WTC11 (cell line): ENCODE results near the gene NCS1. TPM values are rescaled to one million over a fixed set of nuclear protein-coding genes. Genes with fewer than 3 reads are reported as not detected.

Source experiments
- ATAC-seq: fragments of 200-7000 bp; cut with Tn5 transposase; 2 replicates; pipeline ENCODE4 v1.10.0; 2021; ENCODE audit warnings: mild to moderate bottlenecking, moderate library complexity
- CTCF ChIA-PET: fragments of 300-600 bp; sonication (Branson Sonifier 250); formaldehyde crosslinking; loops from one replicate; lab custom pipeline; 2021; ENCODE audit warnings: antibody characterized with exemption; lab: Charles Lee
- POLR2A ChIA-PET: fragments of 350-600 bp; sonication (Branson Sonifier 250); formaldehyde crosslinking; loops from one replicate; lab custom pipeline; 2021; ENCODE audit warnings: antibody characterized with exemption; lab: Charles Lee
- DNase-seq: peaks from one replicate; pipeline ENCODE4 v3.0.0; 2021; ENCODE audit warnings: low spot score
- H3K27ac Mint-ChIP-seq: 2 replicates; pipeline ENCODE4 v1.8.0; 2021; ENCODE audit warnings: mixed read lengths
- H3K27me3 Mint-ChIP-seq: 2 replicates; pipeline ENCODE4 v1.8.0; 2021; ENCODE audit warnings: low read depth, mild to moderate bottlenecking, moderate library complexity, mixed read lengths
- H3K36me3 Mint-ChIP-seq: 2 replicates; pipeline ENCODE4 v1.8.0; 2021; ENCODE audit warnings: mixed read lengths
- H3K4me1 Mint-ChIP-seq: 2 replicates; pipeline ENCODE4 v1.8.0; 2022; ENCODE audit warnings: mixed read lengths
- H3K4me3 Mint-ChIP-seq: 2 replicates; pipeline ENCODE4 v1.8.0; 2021; ENCODE audit warnings: mild to moderate bottlenecking, moderate library complexity, mixed read lengths
- H3K9me3 Mint-ChIP-seq: 2 replicates; pipeline ENCODE4 v1.8.0; 2021; ENCODE audit warnings: mixed read lengths
- AFF4 ChIP-seq: sonication (generic); formaldehyde crosslinking; IDR thresholded peaks from 2 replicates; pipeline ENCODE4 v1.8.1; 2023; ENCODE audit warnings: mild to moderate bottlenecking, missing genetic modification reagents, borderline replicate concordance
- E2F4 ChIP-seq: sonication (generic); formaldehyde crosslinking; IDR thresholded peaks from 2 replicates; pipeline ENCODE4 v1.8.1; 2022; ENCODE audit warnings: low read depth, mild to moderate bottlenecking, moderate library complexity, missing genetic modification reagents, borderline replicate concordance
- ELF4 ChIP-seq: sonication (generic); formaldehyde crosslinking; IDR thresholded peaks from 2 replicates; pipeline ENCODE4 v1.8.1; 2022; ENCODE audit warnings: low read depth, mild to moderate bottlenecking, moderate library complexity, missing genetic modification reagents
- FOXP4 ChIP-seq: sonication (generic); formaldehyde crosslinking; IDR thresholded peaks from 2 replicates; pipeline ENCODE4 v1.8.0; 2022; ENCODE audit warnings: mild to moderate bottlenecking, missing genetic modification reagents
- MXD4 ChIP-seq: fragments of 250-450 bp; sonication (Bioruptor Pico); IDR thresholded peaks from 2 replicates; pipeline ENCODE4 v1.8.0; 2021; ENCODE audit warnings: mild to moderate bottlenecking, moderate library complexity, borderline replicate concordance
- NFYB ChIP-seq: sonication (generic); formaldehyde crosslinking; conservative IDR thresholded peaks from 2 replicates; pipeline ENCODE4 v1.8.0; 2022; ENCODE audit warnings: low read depth, missing genetic modification reagents
- NR2C2 ChIP-seq: sonication (generic); formaldehyde crosslinking; IDR thresholded peaks from 2 replicates; pipeline ENCODE4 v1.8.0; 2022; ENCODE audit warnings: mild to moderate bottlenecking, missing genetic modification reagents
- OVOL2 ChIP-seq: fragments of 250-450 bp; sonication (Bioruptor Pico); IDR thresholded peaks from 2 replicates; pipeline ENCODE4 v1.9.0; 2021; ENCODE audit warnings: mild to moderate bottlenecking, borderline replicate concordance
- PREB ChIP-seq: sonication (generic); formaldehyde crosslinking; IDR thresholded peaks from 2 replicates; pipeline ENCODE4 v1.8.1; 2022; ENCODE audit warnings: mild to moderate bottlenecking, missing genetic modification reagents, moderate library complexity, borderline replicate concordance
- SMAD3 ChIP-seq: sonication (generic); formaldehyde crosslinking; IDR thresholded peaks from 2 replicates; pipeline ENCODE4 v1.8.0; 2022; ENCODE audit warnings: missing genetic modification reagents, mild to moderate bottlenecking, borderline replicate concordance
- ZBTB21 ChIP-seq: sonication (generic); formaldehyde crosslinking; IDR thresholded peaks from 2 replicates; pipeline ENCODE4 v1.8.1; 2023; ENCODE audit warnings: mild to moderate bottlenecking, missing genetic modification reagents, borderline replicate concordance
- ZNF138 ChIP-seq: sonication (generic); formaldehyde crosslinking; conservative IDR thresholded peaks from 2 replicates; pipeline ENCODE4 v1.8.1; 2022; ENCODE audit warnings: mild to moderate bottlenecking, moderate library complexity, missing genetic modification reagents
- ZNF263 ChIP-seq: sonication (generic); formaldehyde crosslinking; IDR thresholded peaks from 2 replicates; pipeline ENCODE4 v1.8.1; 2022; ENCODE audit warnings: low read depth, mild to moderate bottlenecking, moderate library complexity, missing genetic modification reagents
- ZNF512 ChIP-seq: sonication (generic); formaldehyde crosslinking; IDR thresholded peaks from 2 replicates; pipeline ENCODE4 v1.8.1; 2022; ENCODE audit warnings: missing genetic modification reagents, borderline replicate concordance
- total RNA-seq: library from RNA; stranded (reverse); gene quantifications from 3 replicates; pipeline ENCODE4 v1.2.3, GENCODE V29; 2021
- TF ChIP-seq, protein P1 (sequence below): sonication (generic); formaldehyde crosslinking; IDR thresholded peaks from 2 replicates; pipeline ENCODE4 v1.8.1; 2023; ENCODE audit warnings: mild to moderate bottlenecking, moderate library complexity, missing genetic modification reagents
- TF ChIP-seq, protein P2 (sequence below): sonication (generic); formaldehyde crosslinking; IDR thresholded peaks from 2 replicates; pipeline ENCODE4 v1.8.1; 2023; ENCODE audit warnings: mild to moderate bottlenecking, missing genetic modification reagents, moderate library complexity
- TF ChIP-seq, protein P3 (sequence below): sonication (generic); formaldehyde crosslinking; IDR thresholded peaks from 2 replicates; pipeline ENCODE4 v1.8.0; 2023; ENCODE audit warnings: mild to moderate bottlenecking, missing genetic modification reagents

The NCS1 gene
- total RNA-seq, 1 experiment from 2014 or later, result 32.4 TPM

DNA sequence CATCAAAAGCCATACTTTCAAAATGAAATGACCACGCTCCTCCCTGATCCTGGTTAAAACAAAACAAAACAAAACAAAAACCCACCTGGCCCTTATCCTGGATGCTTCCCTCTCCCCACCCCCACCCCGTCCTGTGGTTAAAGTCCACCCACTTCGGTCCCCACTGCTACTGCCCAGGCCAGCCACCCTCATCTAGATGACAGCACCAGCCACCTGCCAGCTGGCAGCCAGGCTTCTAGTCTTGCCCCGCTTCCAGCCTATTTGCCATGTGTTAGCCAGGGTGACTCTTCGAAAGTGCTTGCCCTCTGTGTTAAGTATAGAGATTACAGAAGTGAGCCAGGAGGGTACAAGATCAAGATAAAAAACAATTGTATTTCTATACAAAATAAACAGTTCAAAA lies 27.5 kb upstream of the NCS1 start (continued):
- TF ChIP-seq, protein P1, sequence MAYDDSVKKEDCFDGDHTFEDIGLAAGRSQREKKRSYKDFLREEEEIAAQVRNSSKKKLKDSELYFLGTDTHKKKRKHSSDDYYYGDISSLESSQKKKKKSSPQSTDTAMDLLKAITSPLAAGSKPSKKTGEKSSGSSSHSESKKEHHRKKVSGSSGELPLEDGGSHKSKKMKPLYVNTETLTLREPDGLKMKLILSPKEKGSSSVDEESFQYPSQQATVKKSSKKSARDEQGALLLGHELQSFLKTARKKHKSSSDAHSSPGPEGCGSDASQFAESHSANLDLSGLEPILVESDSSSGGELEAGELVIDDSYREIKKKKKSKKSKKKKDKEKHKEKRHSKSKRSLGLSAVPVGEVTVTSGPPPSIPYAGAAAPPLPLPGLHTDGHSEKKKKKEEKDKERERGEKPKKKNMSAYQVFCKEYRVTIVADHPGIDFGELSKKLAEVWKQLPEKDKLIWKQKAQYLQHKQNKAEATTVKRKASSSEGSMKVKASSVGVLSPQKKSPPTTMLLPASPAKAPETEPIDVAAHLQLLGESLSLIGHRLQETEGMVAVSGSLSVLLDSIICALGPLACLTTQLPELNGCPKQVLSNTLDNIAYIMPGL, result no peak
- TF ChIP-seq, protein P2, sequence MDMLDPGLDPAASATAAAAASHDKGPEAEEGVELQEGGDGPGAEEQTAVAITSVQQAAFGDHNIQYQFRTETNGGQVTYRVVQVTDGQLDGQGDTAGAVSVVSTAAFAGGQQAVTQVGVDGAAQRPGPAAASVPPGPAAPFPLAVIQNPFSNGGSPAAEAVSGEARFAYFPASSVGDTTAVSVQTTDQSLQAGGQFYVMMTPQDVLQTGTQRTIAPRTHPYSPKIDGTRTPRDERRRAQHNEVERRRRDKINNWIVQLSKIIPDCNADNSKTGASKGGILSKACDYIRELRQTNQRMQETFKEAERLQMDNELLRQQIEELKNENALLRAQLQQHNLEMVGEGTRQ (CRISPR knock-in tag), result no peak

DNA sequence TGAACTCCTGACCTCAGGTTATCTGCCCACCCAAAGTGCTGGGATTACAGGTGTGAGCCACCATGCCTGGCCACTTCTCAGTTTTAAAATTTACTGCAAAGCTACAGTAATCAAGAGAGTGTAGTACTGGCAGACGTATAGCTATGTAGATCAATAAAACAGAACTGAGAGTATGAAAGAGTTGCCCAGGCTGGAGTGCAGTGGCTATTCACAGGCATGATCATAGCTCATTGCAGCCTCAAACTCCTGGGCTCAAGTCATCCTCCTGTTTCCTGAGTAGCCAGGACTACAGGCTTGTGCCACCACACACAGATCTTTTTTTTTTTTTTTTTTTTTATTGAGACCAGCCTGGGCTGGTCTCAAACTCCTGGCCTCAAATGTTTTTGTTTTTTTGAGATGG lies 26.5 kb upstream of the NCS1 start:
- TF ChIP-seq FOXP4 (no peak), AFF4 (CRISPR knock-in tag) (no peak), NR2C2 (CRISPR knock-in tag) (no peak), ZBTB21 (CRISPR knock-in tag) (no peak), ZNF138 (CRISPR knock-in tag) (no peak), MXD4 (CRISPR knock-in tag) (no peak), OVOL2 (CRISPR knock-in tag) (no peak), SMAD3 (CRISPR knock-in tag) (no peak), NFYB (CRISPR knock-in tag) (no peak), PREB (no peak), ZNF263 (CRISPR knock-in tag) (no peak), E2F4 (CRISPR knock-in tag) (no peak), ZNF512 (no peak), ELF4 (CRISPR knock-in tag) (no peak)
- TF ChIP-seq, protein P3, sequence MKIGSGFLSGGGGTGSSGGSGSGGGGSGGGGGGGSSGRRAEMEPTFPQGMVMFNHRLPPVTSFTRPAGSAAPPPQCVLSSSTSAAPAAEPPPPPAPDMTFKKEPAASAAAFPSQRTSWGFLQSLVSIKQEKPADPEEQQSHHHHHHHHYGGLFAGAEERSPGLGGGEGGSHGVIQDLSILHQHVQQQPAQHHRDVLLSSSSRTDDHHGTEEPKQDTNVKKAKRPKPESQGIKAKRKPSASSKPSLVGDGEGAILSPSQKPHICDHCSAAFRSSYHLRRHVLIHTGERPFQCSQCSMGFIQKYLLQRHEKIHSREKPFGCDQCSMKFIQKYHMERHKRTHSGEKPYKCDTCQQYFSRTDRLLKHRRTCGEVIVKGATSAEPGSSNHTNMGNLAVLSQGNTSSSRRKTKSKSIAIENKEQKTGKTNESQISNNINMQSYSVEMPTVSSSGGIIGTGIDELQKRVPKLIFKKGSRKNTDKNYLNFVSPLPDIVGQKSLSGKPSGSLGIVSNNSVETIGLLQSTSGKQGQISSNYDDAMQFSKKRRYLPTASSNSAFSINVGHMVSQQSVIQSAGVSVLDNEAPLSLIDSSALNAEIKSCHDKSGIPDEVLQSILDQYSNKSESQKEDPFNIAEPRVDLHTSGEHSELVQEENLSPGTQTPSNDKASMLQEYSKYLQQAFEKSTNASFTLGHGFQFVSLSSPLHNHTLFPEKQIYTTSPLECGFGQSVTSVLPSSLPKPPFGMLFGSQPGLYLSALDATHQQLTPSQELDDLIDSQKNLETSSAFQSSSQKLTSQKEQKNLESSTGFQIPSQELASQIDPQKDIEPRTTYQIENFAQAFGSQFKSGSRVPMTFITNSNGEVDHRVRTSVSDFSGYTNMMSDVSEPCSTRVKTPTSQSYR, result no peak
- peaks cover 4% of the 10 kb centered on the region; the same call in 1 of the 2 replicates for H3K9me3 Mint-ChIP-seq
- peaks cover 19% of the 10 kb centered on the region for H3K4me1 Mint-ChIP-seq
- ChIA-PET POLR2A (no interaction called here), CTCF (no interaction called here)
- no peaks in the 10 kb centered on the region for H3K36me3 Mint-ChIP-seq
- ATAC-seq, result no peak
- no peak overlapping the region for H3K4me3 Mint-ChIP-seq
- no peak overlapping the region for H3K27ac Mint-ChIP-seq
- no peak for DNase-seq
- no peaks in the 10 kb centered on the region for H3K27me3 Mint-ChIP-seq
